CD14-positive monocyte (primary cell): ENCODE data around the gene FAM241B. TPM values are rescaled to one million over a fixed set of nuclear protein-coding genes. Genes with fewer than 3 reads are reported as not detected.

Experiments
- DNase-seq, 3 donors: peaks; one replicate each; pipeline ENCODE4 v3.0.0-alpha.2; 2011 to 2022
- H2AFZ ChIP-seq: 2 replicates; pipeline ENCODE4 v1.6.0; 2012; ENCODE audit warnings: mild to moderate bottlenecking, low read depth, low read length, inconsistent platforms; ENCODE audit not compliant: insufficient read depth, poor library complexity, severe bottlenecking
- H3K27ac ChIP-seq, 2 donors: 1 replicate in 1 of 2; 2 replicates in 1 of 2; pipeline ENCODE4 v1.5.1; 2012 to 2013; ENCODE audit warnings: low read length in 2 of 2, control low read depth in 1 of 2, inconsistent platforms in 1 of 2, low read depth in 1 of 2, mild to moderate bottlenecking in 1 of 2
- H3K27me3 ChIP-seq, 2 donors: one replicate each; pipeline versions ENCODE4 v1.6.0 to v1.6.1; 2011 to 2013; ENCODE audit warnings: low read length in 2 of 2; ENCODE audit not compliant: control insufficient read depth in 2 of 2, insufficient read depth in 2 of 2
- H3K36me3 ChIP-seq, 2 donors: replicated peaks in 1 of 2; 1 replicate in 1 of 2; 2 replicates in 1 of 2; pipeline versions ENCODE4 v1.5.1 to v1.6.1; 2012 to 2013; ENCODE audit warnings: low read length in 2 of 2, control low read depth in 1 of 2, inconsistent platforms in 1 of 2, mild to moderate bottlenecking in 1 of 2; ENCODE audit not compliant: insufficient read depth in 2 of 2, control insufficient read depth in 1 of 2
- H3K4me1 ChIP-seq, 2 donors: 1 replicate in 1 of 2; 2 replicates in 1 of 2; pipeline versions ENCODE4 v1.5.1 to v1.6.1; 2012 to 2013; ENCODE audit warnings: low read length in 2 of 2, control low read depth in 1 of 2, inconsistent platforms in 1 of 2, mild to moderate bottlenecking in 1 of 2, moderate library complexity in 1 of 2; ENCODE audit not compliant: insufficient read depth in 2 of 2, control insufficient read depth in 1 of 2
- H3K4me2 ChIP-seq: replicated peaks from 2 replicates; pipeline ENCODE3; 2012; ENCODE audit warnings: low read length, moderate library complexity, mild to moderate bottlenecking; ENCODE audit not compliant: poor library complexity, severe bottlenecking; ENCODE audit errors: extremely low read depth
- H3K4me3 ChIP-seq, 3 experiments: fragments of 200-600 bp in 1 of 3; sonication (generic) in 1 of 3; replicated peaks in 1 of 3; 1 replicate in 2 of 3; 2 replicates in 1 of 3; pipeline ENCODE4 v1.5.1; 2011 to 2013; ENCODE audit warnings: low read length in 3 of 3, mild to moderate bottlenecking in 3 of 3, control low read depth in 2 of 3, low read depth in 2 of 3, inconsistent platforms in 1 of 3, moderate library complexity in 1 of 3
- H3K79me2 ChIP-seq: 2 replicates; pipeline ENCODE4 v1.6.0; 2012; ENCODE audit warnings: mild to moderate bottlenecking, control low read depth, inconsistent platforms, low read length, moderate library complexity; ENCODE audit not compliant: insufficient read depth
- H3K9ac ChIP-seq: 2 replicates; pipeline ENCODE4 v1.6.0; 2017; ENCODE audit warnings: low read length, mild to moderate bottlenecking; ENCODE audit not compliant: insufficient read depth, poor library complexity, severe bottlenecking
- H3K9me3 ChIP-seq, 2 donors: replicated peaks in 1 of 2; 1 replicate in 1 of 2; 2 replicates in 1 of 2; pipeline versions ENCODE4 v1.5.1 to v1.6.1; 2012 to 2013; ENCODE audit warnings: low read length in 2 of 2, control low read depth in 1 of 2; ENCODE audit not compliant: control insufficient read depth in 1 of 2, insufficient read depth in 1 of 2
- H4K20me1 ChIP-seq: 2 replicates; pipeline ENCODE4 v1.6.0; 2012; ENCODE audit warnings: mild to moderate bottlenecking, low read length, control low read depth, moderate library complexity; ENCODE audit not compliant: insufficient read depth
- H3K27ac Mint-ChIP-seq, 7 donors: one replicate each; pipeline ENCODE4 v1.8.0; 2020; ENCODE audit warnings: mild to moderate bottlenecking in 7 of 7, mixed read lengths in 7 of 7, moderate library complexity in 6 of 7, inconsistent platforms in 2 of 7
- H3K27me3 Mint-ChIP-seq, 3 donors: one replicate each; pipeline ENCODE4 v1.8.0; 2021 to 2022; ENCODE audit warnings: low read depth in 3 of 3, mild to moderate bottlenecking in 3 of 3, mixed read lengths in 3 of 3, moderate library complexity in 3 of 3, inconsistent platforms in 1 of 3
- H3K36me3 Mint-ChIP-seq, 2 donors: one replicate each; pipeline ENCODE4 v1.8.0; 2020; ENCODE audit warnings: mixed read lengths in 2 of 2, inconsistent platforms in 1 of 2, mild to moderate bottlenecking in 1 of 2
- H3K4me1 Mint-ChIP-seq: one replicate; pipeline ENCODE4 v1.8.0; 2020; ENCODE audit warnings: mild to moderate bottlenecking, mixed read lengths
- H3K4me3 Mint-ChIP-seq, 2 donors: one replicate each; pipeline ENCODE4 v1.8.0; 2020; ENCODE audit warnings: mild to moderate bottlenecking in 2 of 2, mixed read lengths in 2 of 2, moderate library complexity in 1 of 2
- H3K9me3 Mint-ChIP-seq, 7 donors: one replicate each; pipeline ENCODE4 v1.8.0; 2020 to 2022; ENCODE audit warnings: mixed read lengths in 7 of 7, mild to moderate bottlenecking in 6 of 7, moderate library complexity in 6 of 7, inconsistent platforms in 2 of 7
- WGBS: methylation state at CpG from one replicate; pipeline ENCODE4 v1.1.5; 2013; ENCODE audit warnings: missing lambda C conversion rate; ENCODE audit not compliant: insufficient coverage; 5-methylcytosine and 5-hydroxymethylcytosine counted together
- intact Hi-C, 2 donors: fragments of 100-400 bp; cut with micrococcal nuclease; formaldehyde crosslinking; loops; one replicate each; pipeline versions ENCODE4 v1.15.0 to v1.15.1; 2023
- polyA plus RNA-seq, 3 donors: library from polyadenylated mRNA; depleted of rRNA in 1 of 3; unstranded in 2 of 3; stranded (reverse) in 1 of 3; fragments of 300-500 nt in 2 of 3; fragments of >200 nt in 1 of 3; fragmentation: Illumina TruSeq in 2 of 3; gene quantifications; 1 replicate in 2 of 3; 2 replicates in 1 of 3; pipeline ENCODE4 v1.2.3, GENCODE V29; 2012 to 2021
- TF ChIP-seq, protein P1 (sequence below): fragments of 200-600 bp; IDR thresholded peaks from one replicate; pipeline ENCODE4 v1.8.0; 2022; ENCODE audit warnings: antibody characterized with exemption, mild to moderate bottlenecking

Gene FAM241B
- polyA plus RNA-seq, 3 donors: not detected

DNA sequence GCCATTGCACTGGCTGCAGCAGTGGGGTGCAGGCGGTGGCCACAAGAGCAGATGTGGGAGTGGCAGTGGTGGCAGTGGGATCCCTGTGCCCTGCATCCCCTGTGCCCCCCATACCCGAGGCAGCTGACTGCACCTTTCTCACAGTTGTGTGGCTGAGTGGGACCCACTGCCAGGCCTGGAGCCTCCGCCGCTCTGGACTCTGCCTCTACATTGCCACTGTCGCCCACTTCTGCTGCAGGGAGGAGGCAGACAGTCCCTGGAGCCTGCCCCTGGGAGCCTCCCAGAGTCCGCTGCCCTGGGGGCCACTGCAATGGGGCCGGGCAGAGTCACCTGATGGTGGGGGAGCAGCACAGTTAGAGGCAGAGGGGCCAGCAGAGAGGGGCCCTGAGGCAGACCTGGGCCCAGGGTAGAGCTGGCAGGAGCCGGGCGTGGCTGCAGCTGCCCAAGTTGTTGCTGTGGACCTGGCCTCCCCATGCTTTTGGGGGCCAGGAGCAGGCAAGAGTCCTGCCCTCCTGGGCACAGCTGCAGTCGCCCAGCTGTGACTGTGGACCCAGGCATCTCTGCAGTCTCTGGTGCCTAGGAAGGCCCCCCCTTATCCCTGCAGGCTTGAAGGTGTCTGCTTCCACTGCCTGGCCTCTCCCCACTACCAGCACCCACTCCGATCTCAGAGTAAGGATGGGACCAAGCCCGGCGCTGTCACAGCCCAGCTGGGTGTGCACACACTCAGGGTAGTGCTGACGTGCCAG, 22.2 kb downstream of the FAM241B start:
- no peaks in the 10 kb centered on the region for H3K27me3 ChIP-seq
- no peak overlapping the region for H3K4me3 ChIP-seq
- peaks cover 2% of the 10 kb centered on the region for H3K4me1 Mint-ChIP-seq
- no peak overlapping the region for H3K27ac ChIP-seq
- no peaks in the 10 kb centered on the region for H3K36me3 ChIP-seq
- H3K4me3 Mint-ChIP-seq: no peak overlapping the region
- no peak overlapping the region for H3K9ac ChIP-seq
- no peaks in the 10 kb centered on the region for H3K36me3 Mint-ChIP-seq
- H3K27me3 Mint-ChIP-seq: peaks cover 3 to 15% (median 10%) of the 10 kb centered on the region in 3 donors
- H3K79me2 ChIP-seq: no peaks in the 10 kb centered on the region
- H4K20me1 ChIP-seq: no peaks in the 10 kb centered on the region
- H3K4me2 ChIP-seq: no peak overlapping the region
- WGBS: 93% methylated on average over 14 of the region's 14 CpGs
- H3K4me1 ChIP-seq: no peaks in the 10 kb centered on the region
- H3K9me3 ChIP-seq: peaks cover 0 to 7% of the 10 kb centered on the region in 2 donors
- TF ChIP-seq, protein P1, sequence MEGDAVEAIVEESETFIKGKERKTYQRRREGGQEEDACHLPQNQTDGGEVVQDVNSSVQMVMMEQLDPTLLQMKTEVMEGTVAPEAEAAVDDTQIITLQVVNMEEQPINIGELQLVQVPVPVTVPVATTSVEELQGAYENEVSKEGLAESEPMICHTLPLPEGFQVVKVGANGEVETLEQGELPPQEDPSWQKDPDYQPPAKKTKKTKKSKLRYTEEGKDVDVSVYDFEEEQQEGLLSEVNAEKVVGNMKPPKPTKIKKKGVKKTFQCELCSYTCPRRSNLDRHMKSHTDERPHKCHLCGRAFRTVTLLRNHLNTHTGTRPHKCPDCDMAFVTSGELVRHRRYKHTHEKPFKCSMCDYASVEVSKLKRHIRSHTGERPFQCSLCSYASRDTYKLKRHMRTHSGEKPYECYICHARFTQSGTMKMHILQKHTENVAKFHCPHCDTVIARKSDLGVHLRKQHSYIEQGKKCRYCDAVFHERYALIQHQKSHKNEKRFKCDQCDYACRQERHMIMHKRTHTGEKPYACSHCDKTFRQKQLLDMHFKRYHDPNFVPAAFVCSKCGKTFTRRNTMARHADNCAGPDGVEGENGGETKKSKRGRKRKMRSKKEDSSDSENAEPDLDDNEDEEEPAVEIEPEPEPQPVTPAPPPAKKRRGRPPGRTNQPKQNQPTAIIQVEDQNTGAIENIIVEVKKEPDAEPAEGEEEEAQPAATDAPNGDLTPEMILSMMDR: no peak
- H3K9me3 Mint-ChIP-seq: peaks cover 0 to 9% (median 6%) of the 10 kb centered on the region in 7 donors
- no peak overlapping the region for H3K27ac Mint-ChIP-seq
- intact Hi-C loops: no loop called here
- no peak for DNase-seq
- H2AFZ ChIP-seq: no peak overlapping the region

- intact Hi-C loops: no loop called here
- Mint-ChIP-seq H3K27me3 (peaks cover 6 to 15% (median 12%) of the 10 kb centered on the region in 3 donors), H3K27ac (no peak overlapping the region), H3K36me3 (no peaks in the 10 kb centered on the region), H3K9me3 (peaks cover 0 to 9% (median 6%) of the 10 kb centered on the region in 7 donors), H3K4me1 (peaks cover 2% of the 10 kb centered on the region), H3K4me3 (no peak overlapping the region)
- no peak for DNase-seq
- Histone ChIP-seq H3K4me1 (no peaks in the 10 kb centered on the region), H3K27ac (no peak overlapping the region), H4K20me1 (no peaks in the 10 kb centered on the region), H3K27me3 (no peaks in the 10 kb centered on the region), H3K36me3 (no peaks in the 10 kb centered on the region), H3K4me3 (no peak overlapping the region), H3K9ac (no peak overlapping the region), H3K4me2 (no peak overlapping the region), H3K79me2 (no peaks in the 10 kb centered on the region), H2AFZ (no peak overlapping the region), H3K9me3 (peaks cover 0 to 7% of the 10 kb centered on the region in 2 donors)
- TF ChIP-seq, protein P1: no peak
- 100% methylated on average over 1 of the region's 3 CpGs for WGBS
These were observed 22.8 kb downstream of the FAM241B start for GRCh38 chr10:69652857-69653199.
